ENCODE data around the gene ABCA9. TPM values are rescaled to one million over a fixed set of nuclear protein-coding genes. Genes with fewer than 3 reads are reported as not detected.

ABCA9 gene
- total RNA-seq, 1 experiment from 2014 or later, result not detected

DNA sequence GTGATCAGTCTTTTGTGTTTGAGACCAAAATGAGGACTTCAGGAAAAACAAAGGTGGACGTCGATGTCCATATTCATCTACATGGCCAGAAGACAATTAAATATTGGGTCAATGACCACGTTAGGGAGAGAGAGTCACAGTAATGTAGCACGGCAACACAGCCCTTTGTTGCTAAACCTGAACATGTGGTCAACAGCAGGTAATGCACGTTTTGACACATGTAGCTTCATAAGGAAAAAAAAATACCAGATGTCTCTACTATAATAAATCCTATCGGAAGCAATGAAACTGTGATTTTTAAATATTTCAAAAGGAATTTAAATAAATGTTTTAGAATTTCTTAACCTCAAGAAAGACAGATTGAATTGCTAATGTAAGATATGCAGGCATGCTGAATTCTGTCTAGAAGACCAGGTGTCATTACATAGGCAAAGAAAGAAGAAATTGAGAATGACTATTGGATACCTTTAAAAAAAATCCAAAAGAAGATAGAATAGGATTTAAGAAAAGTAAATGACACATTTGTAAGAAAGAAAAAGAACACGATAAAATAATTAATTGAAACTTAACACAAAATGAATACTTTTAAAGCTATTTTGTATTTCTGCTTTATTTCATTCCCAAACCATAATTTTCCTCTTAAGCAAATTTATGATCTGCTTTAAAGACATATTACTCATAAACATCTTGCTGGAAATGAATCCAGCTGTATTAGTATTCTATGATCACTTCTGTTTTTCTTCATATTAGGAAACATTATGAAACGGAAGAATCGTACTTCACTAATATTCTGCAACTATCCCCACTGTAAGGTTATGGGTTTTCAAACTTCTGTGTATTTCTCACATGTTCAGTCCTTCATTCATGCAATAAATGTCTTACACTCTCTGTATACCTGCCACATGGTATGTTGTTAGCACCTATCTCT is 135.7 kb downstream of the ABCA9 start (continued):
- TF ChIP-seq AFF4 (CRISPR knock-in tag; IDR thresholded peaks at IDR 0.05; ENCODE audit: borderline replicate concordance) (no peak), CDX4 (CRISPR knock-in tag; IDR thresholded peaks at IDR 0.05; ENCODE audit: borderline replicate concordance) (no peak)

Small RNA genes within 50 kb of the gene (microRNA-seq; reads per million reads assigned to microRNA genes)
- gene MIR4524A (ENCODE audit: borderline number of aligned reads) (not detected), gene MIR4524B (ENCODE audit: borderline number of aligned reads) (not detected)

Other genes starting within 250 kb of the ABCA9 start
- 0.15 to 0.25 TPM (median 0.21 TPM) in 3 replicates for gene ABCA8, start 105.5 kb downstream of the ABCA9 start, total RNA-seq (2021)
- gene ABCA6, start 81.0 kb upstream of the ABCA9 start, total RNA-seq (2021), result not detected in 3 replicates
- gene ABCA10, start 167.9 kb upstream of the ABCA9 start, total RNA-seq (2021), result 0.14 TPM in 1 of 3 replicates, not detected in the others